ENCODE measurements around the gene GGT7.
A peak's percentile ranks its signal among the peaks of the same experiment; 100 is the strongest.

GGT7 gene

GRCh38 chr20:34880215-34880850, 7.7 kb upstream of the GGT7 start:
- H3K27ac ChIP-seq (ENCODE audit: low read depth, low read length), result no peak overlapping the region
- no peaks in the 10 kb centered on the region for H4K20me1 ChIP-seq (ENCODE audit: low read depth, low read length)
- H3K4me3 ChIP-seq (ENCODE audit: insufficient read depth, low read length, poor library complexity, severe bottlenecking), result no peak overlapping the region
- no peak overlapping the region for H3K9ac ChIP-seq (ENCODE audit: low read length)
- H3K9me2 ChIP-seq (replicated peaks; ENCODE audit: insufficient read depth, low read length), result no peaks in the 10 kb centered on the region
- no peaks in the 10 kb centered on the region for H3K27me3 ChIP-seq (ENCODE audit: low read length)
- H3F3A ChIP-seq (ENCODE audit: insufficient read depth), result no peaks in the 10 kb centered on the region
- TF ChIP-seq EZH2phosphoT487 (conservative IDR thresholded peaks at IDR 0.05; ENCODE audit: low read length) (no peak), CTCF (IDR thresholded peaks at IDR 0.05; ENCODE audit: insufficient read depth, low read length, poor library complexity, severe bottlenecking) (no peak)
- no peak overlapping the region for H2AFZ ChIP-seq (ENCODE audit: low read depth, low read length, severe bottlenecking)
- H3K4me2 ChIP-seq (ENCODE audit: low read depth, low read length, poor library complexity, severe bottlenecking), result no peak overlapping the region
- no peaks in the 10 kb centered on the region for H3K36me3 ChIP-seq (ENCODE audit: low read length)
- H3K9me3 ChIP-seq (ENCODE audit: insufficient read depth, low read length), result no peaks in the 10 kb centered on the region
- no peaks in the 10 kb centered on the region for H3K79me2 ChIP-seq (ENCODE audit: insufficient read depth, low read length)

- Histone ChIP-seq H3F3A (ENCODE audit: insufficient read depth) (no peaks in the 10 kb centered on the region), H3K9ac (ENCODE audit: low read length) (peak within 1 kb of the TSS; percentile 35), H3K9me2 (replicated peaks; ENCODE audit: insufficient read depth, low read length) (no peaks in the 10 kb centered on the region), H3K4me3 (ENCODE audit: insufficient read depth, low read length, poor library complexity, severe bottlenecking) (peak within 1 kb of the TSS; percentile 51), H3K36me3 (ENCODE audit: low read length) (no peaks in the 10 kb centered on the region), H3K27me3 (ENCODE audit: low read length) (no peaks in the 10 kb centered on the region), H4K20me1 (ENCODE audit: low read depth, low read length) (no peaks in the 10 kb centered on the region), H3K9me3 (ENCODE audit: insufficient read depth, low read length) (no peaks in the 10 kb centered on the region), H3K27ac (ENCODE audit: low read depth, low read length) (no peak within 1 kb of the TSS), H2AFZ (ENCODE audit: low read depth, low read length, severe bottlenecking) (peak within 1 kb of the TSS; percentile 92), H3K79me2 (ENCODE audit: insufficient read depth, low read length) (no peaks in the 10 kb centered on the region), H3K4me2 (ENCODE audit: low read depth, low read length, poor library complexity, severe bottlenecking) (peak within 1 kb of the TSS; percentile 64)
- peak; percentile 98 for TF ChIP-seq EZH2phosphoT487 (conservative IDR thresholded peaks at IDR 0.05; ENCODE audit: low read length)
- TF ChIP-seq CTCF (IDR thresholded peaks at IDR 0.05; ENCODE audit: insufficient read depth, low read length, poor library complexity, severe bottlenecking), result no peak
Observed at GRCh38 chr20:34876406-34877282, 4.0 kb upstream of the GGT7 start, which contains the start of gene ACSS2. Gene ACSS2, plus strand, starts transcription at chr20:34876612. Its CDS starts 34 bp downstream, at chr20:34876646.

- H3F3A ChIP-seq (ENCODE audit: insufficient read depth), result no peaks in the 10 kb centered on the region
Observed at GRCh38 chr20:34875642-34876405, 3.2 kb upstream of the GGT7 start.

More at GRCh38 chr20:34875642-34876405, 3.2 kb upstream of the GGT7 start:
- Histone ChIP-seq H3K27ac (ENCODE audit: low read depth, low read length) (no peak overlapping the region), H3K79me2 (ENCODE audit: insufficient read depth, low read length) (no peaks in the 10 kb centered on the region), H3K9me3 (ENCODE audit: insufficient read depth, low read length) (no peaks in the 10 kb centered on the region), H3K4me3 (ENCODE audit: insufficient read depth, low read length, poor library complexity, severe bottlenecking) (peak overlapping the region; percentile 51), H4K20me1 (ENCODE audit: low read depth, low read length) (no peaks in the 10 kb centered on the region), H2AFZ (ENCODE audit: low read depth, low read length, severe bottlenecking) (peak overlapping the region; percentile 92), H3K36me3 (ENCODE audit: low read length) (no peaks in the 10 kb centered on the region), H3K9me2 (replicated peaks; ENCODE audit: insufficient read depth, low read length) (no peaks in the 10 kb centered on the region), H3K9ac (ENCODE audit: low read length) (peak overlapping the region; percentile 8; the same call in 1 of the 2 replicates), H3K27me3 (ENCODE audit: low read length) (no peaks in the 10 kb centered on the region), H3K4me2 (ENCODE audit: low read depth, low read length, poor library complexity, severe bottlenecking) (peak overlapping the region; percentile 64)
- TF ChIP-seq EZH2phosphoT487 (conservative IDR thresholded peaks at IDR 0.05; ENCODE audit: low read length) (no peak), CTCF (IDR thresholded peaks at IDR 0.05; ENCODE audit: insufficient read depth, low read length, poor library complexity, severe bottlenecking) (no peak)
